ENCODE results near the gene CDKN2B. TPM values are rescaled to one million over a fixed set of nuclear protein-coding genes. Genes with fewer than 3 reads are reported as not detected.

Gene CDKN2B
- polyA plus RNA-seq, 1 donor from 2014 or later: 0.15 TPM

DNA sequence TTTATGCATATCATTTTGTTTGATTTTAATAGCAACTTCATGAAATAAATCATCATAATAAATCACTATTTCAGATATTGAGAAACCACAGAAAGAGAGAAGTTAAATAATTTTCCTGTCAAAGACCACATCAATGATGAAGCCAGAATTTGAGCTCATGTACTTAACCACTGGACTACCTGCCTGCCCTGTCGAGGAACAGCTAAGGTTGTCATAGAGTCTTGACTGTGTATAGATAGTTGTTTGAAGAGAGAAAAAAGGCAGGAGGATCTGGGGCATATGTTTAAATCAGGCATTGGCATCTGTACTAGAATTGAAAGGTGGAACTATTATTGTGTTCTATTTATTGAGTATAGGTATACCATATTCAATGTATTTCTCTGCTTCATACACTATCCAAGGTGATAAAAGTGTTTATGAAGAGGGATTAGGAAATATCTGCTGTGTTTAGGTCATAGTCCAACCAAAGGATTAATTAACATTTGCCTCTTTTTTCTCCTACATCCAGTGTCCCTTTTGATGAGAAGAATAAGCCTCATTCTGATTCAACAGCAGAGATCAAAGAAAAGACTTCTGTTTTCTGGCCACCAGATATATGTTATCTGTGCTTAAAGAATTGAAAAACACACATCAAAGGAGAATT, 37.3 kb upstream of the CDKN2B start:
- Histone ChIP-seq H3K9ac (ENCODE audit: low read length) (no peak overlapping the region), H3K79me2 (replicated peaks; ENCODE audit: insufficient read depth, low read length) (no peaks in the 10 kb centered on the region), H3K27me3 (ENCODE audit: insufficient read depth, low read depth, low read length) (no peaks in the 10 kb centered on the region), H3K27ac (ENCODE audit: low read length) (no peak overlapping the region), H3F3A (ENCODE audit: insufficient read depth, low read length, poor library complexity, severe bottlenecking) (no peaks in the 10 kb centered on the region), H3K4me3 (ENCODE audit: low read length) (no peak overlapping the region), H3K4me2 (ENCODE audit: low read length) (no peak overlapping the region), H3K9me2 (ENCODE audit: insufficient read depth, low read length) (no peaks in the 10 kb centered on the region), H4K20me1 (ENCODE audit: insufficient read depth) (no peaks in the 10 kb centered on the region), H3K36me3 (ENCODE audit: insufficient read depth, low read length) (no peaks in the 10 kb centered on the region), H3K9me3 (ENCODE audit: low read length) (no peaks in the 10 kb centered on the region), H2AFZ (ENCODE audit: low read depth, low read length) (no peak overlapping the region)
- no peak for TF ChIP-seq MXI1 (conservative IDR thresholded peaks at IDR 0.05; ENCODE audit: poor library complexity, severe bottlenecking)
- TF ChIP-seq RAD21 (conservative IDR thresholded peaks at IDR 0.05): no peak
- TF ChIP-seq, protein P1, sequence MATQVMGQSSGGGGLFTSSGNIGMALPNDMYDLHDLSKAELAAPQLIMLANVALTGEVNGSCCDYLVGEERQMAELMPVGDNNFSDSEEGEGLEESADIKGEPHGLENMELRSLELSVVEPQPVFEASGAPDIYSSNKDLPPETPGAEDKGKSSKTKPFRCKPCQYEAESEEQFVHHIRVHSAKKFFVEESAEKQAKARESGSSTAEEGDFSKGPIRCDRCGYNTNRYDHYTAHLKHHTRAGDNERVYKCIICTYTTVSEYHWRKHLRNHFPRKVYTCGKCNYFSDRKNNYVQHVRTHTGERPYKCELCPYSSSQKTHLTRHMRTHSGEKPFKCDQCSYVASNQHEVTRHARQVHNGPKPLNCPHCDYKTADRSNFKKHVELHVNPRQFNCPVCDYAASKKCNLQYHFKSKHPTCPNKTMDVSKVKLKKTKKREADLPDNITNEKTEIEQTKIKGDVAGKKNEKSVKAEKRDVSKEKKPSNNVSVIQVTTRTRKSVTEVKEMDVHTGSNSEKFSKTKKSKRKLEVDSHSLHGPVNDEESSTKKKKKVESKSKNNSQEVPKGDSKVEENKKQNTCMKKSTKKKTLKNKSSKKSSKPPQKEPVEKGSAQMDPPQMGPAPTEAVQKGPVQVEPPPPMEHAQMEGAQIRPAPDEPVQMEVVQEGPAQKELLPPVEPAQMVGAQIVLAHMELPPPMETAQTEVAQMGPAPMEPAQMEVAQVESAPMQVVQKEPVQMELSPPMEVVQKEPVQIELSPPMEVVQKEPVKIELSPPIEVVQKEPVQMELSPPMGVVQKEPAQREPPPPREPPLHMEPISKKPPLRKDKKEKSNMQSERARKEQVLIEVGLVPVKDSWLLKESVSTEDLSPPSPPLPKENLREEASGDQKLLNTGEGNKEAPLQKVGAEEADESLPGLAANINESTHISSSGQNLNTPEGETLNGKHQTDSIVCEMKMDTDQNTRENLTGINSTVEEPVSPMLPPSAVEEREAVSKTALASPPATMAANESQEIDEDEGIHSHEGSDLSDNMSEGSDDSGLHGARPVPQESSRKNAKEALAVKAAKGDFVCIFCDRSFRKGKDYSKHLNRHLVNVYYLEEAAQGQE (IDR thresholded peaks at IDR 0.05; ENCODE audit: borderline replicate concordance): no peak
- no peak for TF ChIP-seq EZH2 (IDR thresholded peaks at IDR 0.05; ENCODE audit: borderline replicate concordance, insufficient read depth, low read length, poor library complexity, severe bottlenecking)
- TF ChIP-seq, protein P2, sequence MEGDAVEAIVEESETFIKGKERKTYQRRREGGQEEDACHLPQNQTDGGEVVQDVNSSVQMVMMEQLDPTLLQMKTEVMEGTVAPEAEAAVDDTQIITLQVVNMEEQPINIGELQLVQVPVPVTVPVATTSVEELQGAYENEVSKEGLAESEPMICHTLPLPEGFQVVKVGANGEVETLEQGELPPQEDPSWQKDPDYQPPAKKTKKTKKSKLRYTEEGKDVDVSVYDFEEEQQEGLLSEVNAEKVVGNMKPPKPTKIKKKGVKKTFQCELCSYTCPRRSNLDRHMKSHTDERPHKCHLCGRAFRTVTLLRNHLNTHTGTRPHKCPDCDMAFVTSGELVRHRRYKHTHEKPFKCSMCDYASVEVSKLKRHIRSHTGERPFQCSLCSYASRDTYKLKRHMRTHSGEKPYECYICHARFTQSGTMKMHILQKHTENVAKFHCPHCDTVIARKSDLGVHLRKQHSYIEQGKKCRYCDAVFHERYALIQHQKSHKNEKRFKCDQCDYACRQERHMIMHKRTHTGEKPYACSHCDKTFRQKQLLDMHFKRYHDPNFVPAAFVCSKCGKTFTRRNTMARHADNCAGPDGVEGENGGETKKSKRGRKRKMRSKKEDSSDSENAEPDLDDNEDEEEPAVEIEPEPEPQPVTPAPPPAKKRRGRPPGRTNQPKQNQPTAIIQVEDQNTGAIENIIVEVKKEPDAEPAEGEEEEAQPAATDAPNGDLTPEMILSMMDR (IDR thresholded peaks at IDR 0.05; ENCODE audit: poor library complexity, severe bottlenecking): no peak
- TF ChIP-seq SMC3 (conservative IDR thresholded peaks at IDR 0.05; ENCODE audit: poor library complexity): no peak
- TF ChIP-seq POLR2AphosphoS5 (IDR thresholded peaks at IDR 0.05): no peak

DNA sequence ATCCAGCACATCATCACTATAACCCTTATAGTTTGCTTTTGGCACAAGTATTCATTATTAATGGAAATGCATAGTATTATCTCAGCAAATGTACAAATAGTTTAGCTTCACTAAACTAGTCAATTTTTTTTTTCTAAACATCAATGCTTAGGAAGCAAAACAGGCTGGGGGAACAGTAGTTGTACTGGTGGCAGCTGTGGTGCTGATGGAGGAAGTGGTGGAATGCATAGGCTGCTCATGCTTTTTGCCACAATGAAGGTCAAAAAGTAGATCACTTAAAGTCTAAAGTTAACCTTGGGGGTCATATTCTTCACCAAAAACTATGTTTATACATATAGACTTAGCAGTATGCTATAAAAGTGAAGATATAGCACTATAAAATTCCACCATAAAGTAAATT, 36.3 kb upstream of the CDKN2B start:
- H3K9me3 ChIP-seq (ENCODE audit: low read length): no peaks in the 10 kb centered on the region
- no peaks in the 10 kb centered on the region for H3K36me3 ChIP-seq (ENCODE audit: insufficient read depth, low read length)
- TF ChIP-seq EZH2 (IDR thresholded peaks at IDR 0.05; ENCODE audit: borderline replicate concordance, insufficient read depth, low read length, poor library complexity, severe bottlenecking): no peak
- TF ChIP-seq TAF1 (IDR thresholded peaks at IDR 0.05; ENCODE audit: low read depth): no peak
- TF ChIP-seq MXI1 (conservative IDR thresholded peaks at IDR 0.05; ENCODE audit: poor library complexity, severe bottlenecking): no peak
- no peak for TF ChIP-seq POLR2AphosphoS5 (IDR thresholded peaks at IDR 0.05)
- no peak for TF ChIP-seq RAD21 (conservative IDR thresholded peaks at IDR 0.05)
- TF ChIP-seq SMC3 (conservative IDR thresholded peaks at IDR 0.05; ENCODE audit: poor library complexity): no peak
- TF ChIP-seq, protein P1 (IDR thresholded peaks at IDR 0.05; ENCODE audit: borderline replicate concordance): no peak
- TF ChIP-seq, protein P2 (IDR thresholded peaks at IDR 0.05; ENCODE audit: poor library complexity, severe bottlenecking): no peak
- no peak for TF ChIP-seq EP300 (conservative IDR thresholded peaks at IDR 0.05; ENCODE audit: poor library complexity, severe bottlenecking)
- no peaks in the 10 kb centered on the region for H3K9me2 ChIP-seq (ENCODE audit: insufficient read depth, low read length)
- H3K4me3 ChIP-seq (ENCODE audit: low read length): no peak overlapping the region
- H3F3A ChIP-seq (ENCODE audit: insufficient read depth, low read length, poor library complexity, severe bottlenecking): no peaks in the 10 kb centered on the region
- H3K79me2 ChIP-seq (replicated peaks; ENCODE audit: insufficient read depth, low read length): no peaks in the 10 kb centered on the region
- no peak overlapping the region for H3K4me2 ChIP-seq (ENCODE audit: low read length)
- H4K20me1 ChIP-seq (ENCODE audit: insufficient read depth): no peaks in the 10 kb centered on the region
- no peak overlapping the region for H3K9ac ChIP-seq (ENCODE audit: low read length)
- H3K27ac ChIP-seq (ENCODE audit: low read length): no peak overlapping the region
- no peaks in the 10 kb centered on the region for H3K27me3 ChIP-seq (ENCODE audit: insufficient read depth, low read depth, low read length)
- no peak overlapping the region for H2AFZ ChIP-seq (ENCODE audit: low read depth, low read length)

Data from neural cell (in vitro differentiated cells).